HCT116 (cell line): ENCODE results near the gene ROCK2. TPM values are rescaled to one million over a fixed set of nuclear protein-coding genes. Genes with fewer than 3 reads are reported as not detected.

Experiments
- ATAC-seq: fragments of 200-7000 bp; cut with Tn5 transposase; 2 replicates; pipeline ENCODE4 v1.9.1; 2020; ENCODE audit warnings: mild to moderate bottlenecking, moderate library complexity
- BruUV-seq: library from RNA; stranded (reverse); fragments of 400-500 nt; replicated peaks from 2 replicates; lab custom pipeline; 2021; lab: Mats Ljungman, UMichigan
- CTCF ChIA-PET: fragments of 300-600 bp; sonication (Branson Sonifier 250); formaldehyde crosslinking; loops from one replicate; lab custom pipeline; 2021; ENCODE audit warnings: antibody characterized with exemption; lab: Charles Lee
- POLR2A ChIA-PET: fragments of 300-600, 350-600 bp; sonication (Branson Sonifier 250); formaldehyde crosslinking; loops from one replicate; lab custom pipeline; 2021; ENCODE audit warnings: antibody characterized with exemption; lab: Charles Lee
- RAD21 ChIA-PET, 2 experiments: fragments of 300-600 bp; sonication (Branson Sonifier 250); formaldehyde crosslinking; loops; one replicate each; lab custom pipeline; 2023; ENCODE audit warnings: low total read pairs in 2 of 2; ENCODE audit not compliant: uncharacterized antibody in 2 of 2, unreplicated experiment in 2 of 2, low non-redundant PET in 1 of 2; lab: Charles Lee
- DNase-seq: peaks from one replicate; pipeline ENCODE4 v3.0.0-alpha.2; 2010; ENCODE audit warnings: low read depth, low spot score
- H2AFZ ChIP-seq: fragments of 200-600 bp; shearing (Covaris generic), sonication (generic); 2 replicates; pipeline ENCODE4 v1.6.1; 2017; ENCODE audit warnings: low read depth, mixed run types, mixed read lengths, antibody characterized with exemption, low read length; ENCODE audit not compliant: poor library complexity, severe bottlenecking
- H3K27ac ChIP-seq: 2 replicates; pipeline ENCODE4 v1.5.1; 2012; ENCODE audit warnings: low read depth, low read length
- H3K27me3 ChIP-seq: fragments of 200-600 bp; sonication (generic); 2 replicates; pipeline ENCODE4 v1.6.1; 2016; ENCODE audit warnings: mixed run types, low read length, mixed read lengths; ENCODE audit not compliant: insufficient read depth
- H3K36me3 ChIP-seq, 2 experiments: fragments of 200-500 bp in 1 of 2; fragments of 200-600 bp in 1 of 2; sonication (Bioruptor generic) in 1 of 2; sonication (generic) in 1 of 2; 2 replicates each; pipeline versions ENCODE4 v1.5.1 to v1.6.1; 2014 to 2016; ENCODE audit warnings: low read length in 2 of 2, inconsistent platforms in 1 of 2, mixed read lengths in 1 of 2, mixed run types in 1 of 2; ENCODE audit not compliant: insufficient read depth in 2 of 2, control insufficient read depth in 1 of 2
- H3K4me1 ChIP-seq, 2 experiments: fragments of 200-600 bp in 1 of 2; sonication (generic) in 1 of 2; 2 replicates each; pipeline versions ENCODE4 v1.5.1 to v1.6.1; 2012 to 2017; ENCODE audit warnings: low read length in 2 of 2, inconsistent platforms in 1 of 2, mild to moderate bottlenecking in 1 of 2, mixed read lengths in 1 of 2, mixed run types in 1 of 2, moderate library complexity in 1 of 2; ENCODE audit not compliant: insufficient read depth in 2 of 2, control insufficient read depth in 1 of 2
- H3K4me2 ChIP-seq: fragments of 200-600 bp; sonication (generic); 2 replicates; pipeline ENCODE4 v1.6.1; 2017; ENCODE audit warnings: mixed run types, low read length, mixed read lengths
- H3K4me3 ChIP-seq, 2 experiments: fragments of 200-600 bp in 1 of 2; sonication (generic) in 1 of 2; replicated peaks in 1 of 2; 2 replicates each; pipeline ENCODE4 v1.5.1; 2011 to 2016; ENCODE audit warnings: low read length in 2 of 2, control low read depth in 1 of 2, low read depth in 1 of 2, mild to moderate bottlenecking in 1 of 2, mixed read lengths in 1 of 2, mixed run types in 1 of 2
- H3K79me2 ChIP-seq: fragments of 200-600 bp; sonication (generic); 2 replicates; pipeline ENCODE4 v1.6.1; 2017; ENCODE audit warnings: mild to moderate bottlenecking, mixed run types, low read length, moderate library complexity, mixed read lengths; ENCODE audit not compliant: insufficient read depth
- H3K9ac ChIP-seq: fragments of 200-600 bp; sonication (generic); 2 replicates; pipeline ENCODE4 v1.6.1; 2016; ENCODE audit warnings: low read length, mixed read lengths
- H3K9me2 ChIP-seq: fragments of 200-600 bp; sonication (generic), shearing (Covaris generic); 2 replicates; pipeline ENCODE4 v1.6.1; 2017; ENCODE audit warnings: mixed run types, mild to moderate bottlenecking, moderate library complexity; ENCODE audit not compliant: insufficient read depth
- H3K9me3 ChIP-seq, 2 experiments: fragments of 200-500 bp in 1 of 2; fragments of 200-600 bp in 1 of 2; sonication (Bioruptor generic) in 1 of 2; sonication (generic) in 1 of 2; 2 replicates each; pipeline ENCODE4 v1.6.1; 2014 to 2017; ENCODE audit warnings: low read length in 2 of 2, mixed read lengths in 2 of 2, inconsistent platforms in 1 of 2, low read depth in 1 of 2, mild to moderate bottlenecking in 1 of 2, mixed run types in 1 of 2, moderate library complexity in 1 of 2; ENCODE audit not compliant: control insufficient read depth in 1 of 2, insufficient read depth in 1 of 2
- H4K20me1 ChIP-seq: fragments of 200-600 bp; sonication (generic), shearing (Covaris generic); 2 replicates; pipeline ENCODE4 v1.6.1; 2017; ENCODE audit warnings: mixed run types, mild to moderate bottlenecking, moderate library complexity; ENCODE audit not compliant: insufficient read depth
- CBX3 ChIP-seq: IDR thresholded peaks from 2 replicates; pipeline ENCODE4 v1.6.1; 2012; ENCODE audit warnings: low read depth
- ELF1 ChIP-seq: IDR thresholded peaks from 2 replicates; pipeline ENCODE4 v1.6.1; 2012; ENCODE audit warnings: low read depth, borderline replicate concordance
- FOSL1 ChIP-seq: IDR thresholded peaks from 2 replicates; pipeline ENCODE4 v1.6.1; 2012; ENCODE audit warnings: low read depth
- MAX ChIP-seq: IDR thresholded peaks from 2 replicates; pipeline ENCODE4 v1.6.1; 2012
- POLR2A ChIP-seq: IDR thresholded peaks from 2 replicates; pipeline ENCODE4 v1.7.0; 2011; ENCODE audit warnings: borderline replicate concordance; ENCODE audit not compliant: insufficient read depth, insufficient read length; ENCODE audit errors: extremely low read depth
- SP1 ChIP-seq: IDR thresholded peaks from 2 replicates; pipeline ENCODE4 v1.6.1; 2012; ENCODE audit warnings: low read depth
- SRF ChIP-seq: IDR thresholded peaks from 2 replicates; pipeline ENCODE4 v1.6.1; 2012; ENCODE audit warnings: low read depth
- YY1 ChIP-seq: IDR thresholded peaks from 2 replicates; pipeline ENCODE4 v1.6.1; 2011; ENCODE audit warnings: low read length, low read depth, moderate library complexity, mild to moderate bottlenecking; ENCODE audit not compliant: insufficient replicate concordance; ENCODE audit errors: extremely low read depth
- ZFX ChIP-seq: fragments of 450-650 bp; IDR thresholded peaks from 2 replicates; pipeline ENCODE4 v1.6.1; 2017
- intact Hi-C: fragments of 100-400 bp; cut with micrococcal nuclease; formaldehyde crosslinking; loops from 2 replicates; pipeline ENCODE4 v1.10.0; 2022
- total RNA-seq: library from RNA; stranded (reverse); gene quantifications from one replicate; pipeline ENCODE4 v1.2.1, GENCODE V29; 2021; ENCODE audit not compliant: unreplicated experiment
- TF ChIP-seq, protein P1 (sequence below), 3 experiments: fragments of 200-600 bp in 1 of 3; sonication (generic) in 1 of 3; IDR thresholded peaks in 2 of 3; conservative IDR thresholded peaks in 1 of 3; 2 replicates each; pipeline ENCODE4 v1.5.1; 2012 to 2017; ENCODE audit warnings: low read depth in 2 of 3, low read length in 2 of 3, antibody characterized with exemption in 1 of 3, borderline replicate concordance in 1 of 3, control low read depth in 1 of 3, mild to moderate bottlenecking in 1 of 3, mixed read lengths in 1 of 3, mixed run types in 1 of 3, moderate library complexity in 1 of 3; ENCODE audit not compliant: insufficient read depth in 1 of 3
- TF ChIP-seq, protein P2 (sequence below): IDR thresholded peaks from 2 replicates; pipeline ENCODE4 v1.6.1; 2012

Gene ROCK2
- total RNA-seq, 1 experiment from 2014 or later, result 48.0 TPM

GRCh38 chr2:11305338-11305737 lies 39.1 kb downstream of the ROCK2 start:
- no peak for ATAC-seq
- Histone ChIP-seq H3K36me3 (no peaks in the 10 kb centered on the region), H4K20me1 (no peaks in the 10 kb centered on the region; the same call in 1 of the 2 replicates), H3K9ac (no peak overlapping the region), H3K27me3 (no peaks in the 10 kb centered on the region), H3K79me2 (peaks cover 88% of the 10 kb centered on the region), H3K4me2 (no peak overlapping the region), H3K4me1 (no peaks in the 10 kb centered on the region), H3K4me3 (no peak overlapping the region), H3K9me3 (no peaks in the 10 kb centered on the region), H3K27ac (no peak overlapping the region), H3K9me2 (no peaks in the 10 kb centered on the region), H2AFZ (no peak overlapping the region)
- no TSS peak for BruUV-seq
- ChIA-PET RAD21 (no interaction called here), POLR2A (no interaction called here), CTCF (no interaction called here)
- intact Hi-C loops, result no loop called here
- TF ChIP-seq CBX3 (no peak), ZFX (no peak), SP1 (no peak), ELF1 (no peak), SRF (no peak), MAX (no peak), POLR2A (no peak), YY1 (no peak), FOSL1 (no peak)
- TF ChIP-seq, protein P1, sequence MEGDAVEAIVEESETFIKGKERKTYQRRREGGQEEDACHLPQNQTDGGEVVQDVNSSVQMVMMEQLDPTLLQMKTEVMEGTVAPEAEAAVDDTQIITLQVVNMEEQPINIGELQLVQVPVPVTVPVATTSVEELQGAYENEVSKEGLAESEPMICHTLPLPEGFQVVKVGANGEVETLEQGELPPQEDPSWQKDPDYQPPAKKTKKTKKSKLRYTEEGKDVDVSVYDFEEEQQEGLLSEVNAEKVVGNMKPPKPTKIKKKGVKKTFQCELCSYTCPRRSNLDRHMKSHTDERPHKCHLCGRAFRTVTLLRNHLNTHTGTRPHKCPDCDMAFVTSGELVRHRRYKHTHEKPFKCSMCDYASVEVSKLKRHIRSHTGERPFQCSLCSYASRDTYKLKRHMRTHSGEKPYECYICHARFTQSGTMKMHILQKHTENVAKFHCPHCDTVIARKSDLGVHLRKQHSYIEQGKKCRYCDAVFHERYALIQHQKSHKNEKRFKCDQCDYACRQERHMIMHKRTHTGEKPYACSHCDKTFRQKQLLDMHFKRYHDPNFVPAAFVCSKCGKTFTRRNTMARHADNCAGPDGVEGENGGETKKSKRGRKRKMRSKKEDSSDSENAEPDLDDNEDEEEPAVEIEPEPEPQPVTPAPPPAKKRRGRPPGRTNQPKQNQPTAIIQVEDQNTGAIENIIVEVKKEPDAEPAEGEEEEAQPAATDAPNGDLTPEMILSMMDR (IDR thresholded peaks at IDR 0.05 in 2 of 3, conservative IDR thresholded peaks at IDR 0.05 in 1 of 3; ENCODE audit: borderline replicate concordance in 1 of 3, insufficient read depth in 1 of 3, low read depth in 2 of 3, low read length in 2 of 3), result no peak
- TF ChIP-seq, protein P2, sequence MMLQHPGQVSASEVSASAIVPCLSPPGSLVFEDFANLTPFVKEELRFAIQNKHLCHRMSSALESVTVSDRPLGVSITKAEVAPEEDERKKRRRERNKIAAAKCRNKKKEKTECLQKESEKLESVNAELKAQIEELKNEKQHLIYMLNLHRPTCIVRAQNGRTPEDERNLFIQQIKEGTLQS, result no peak
- DNase-seq, result no peak
